CD4-positive, alpha-beta T cell treated with Interferon gamma for 1 hour (primary cell): ENCODE results near the gene WFDC12.

Experiments
- DNase-seq: peaks from one replicate; pipeline ENCODE4 v3.0.0-alpha.2; 2020

WFDC12 gene

DNA sequence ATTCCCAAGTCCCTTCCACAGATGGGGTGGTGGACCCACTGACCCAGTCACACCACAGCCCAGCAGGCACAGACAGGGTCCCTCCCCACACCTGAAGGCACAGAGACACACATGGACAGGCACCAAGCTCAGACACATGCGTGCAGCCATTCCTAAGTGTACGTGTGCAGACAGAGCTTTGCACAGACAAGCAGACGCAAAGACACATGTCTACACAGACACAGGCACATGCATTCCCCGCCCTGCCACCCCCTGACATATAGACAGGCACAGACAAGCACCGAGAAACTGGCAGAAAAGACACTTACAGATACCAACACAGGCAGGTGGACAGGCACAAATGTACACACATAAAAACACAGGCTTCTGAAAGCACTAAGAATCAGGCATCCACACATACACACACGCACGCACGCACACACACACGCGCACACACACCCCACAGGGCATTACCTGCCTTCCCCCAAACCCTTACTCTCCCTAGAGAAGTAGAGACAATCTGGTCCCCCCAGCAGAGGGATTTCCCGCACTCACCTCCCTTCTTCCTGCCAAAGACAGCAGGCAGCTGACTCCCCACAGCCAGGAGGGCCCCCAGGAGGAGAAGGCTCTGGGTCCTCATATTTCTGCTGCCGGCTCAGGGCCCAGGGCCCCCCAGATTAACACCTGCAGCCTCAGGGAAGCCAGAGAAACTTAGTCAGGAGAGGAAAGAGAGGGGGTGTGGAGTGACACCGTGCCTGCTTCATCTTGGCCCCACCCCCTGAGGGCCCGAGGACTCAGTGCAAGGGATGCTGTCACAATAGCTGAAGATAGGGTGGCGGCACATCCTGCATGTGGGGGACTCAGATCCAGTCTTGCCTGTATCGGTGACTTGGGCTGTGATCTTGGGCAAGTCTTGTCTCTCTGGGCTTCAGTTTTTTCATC, 9.5 kb downstream of the WFDC12 start, which contains the start of gene WFDC5:
Gene WFDC5 (minus strand): TSS at position 710 of the 921 bp plus-strand sequence. CDS start 91 bp downstream, at position 619.
- no peak for DNase-seq

DNA sequence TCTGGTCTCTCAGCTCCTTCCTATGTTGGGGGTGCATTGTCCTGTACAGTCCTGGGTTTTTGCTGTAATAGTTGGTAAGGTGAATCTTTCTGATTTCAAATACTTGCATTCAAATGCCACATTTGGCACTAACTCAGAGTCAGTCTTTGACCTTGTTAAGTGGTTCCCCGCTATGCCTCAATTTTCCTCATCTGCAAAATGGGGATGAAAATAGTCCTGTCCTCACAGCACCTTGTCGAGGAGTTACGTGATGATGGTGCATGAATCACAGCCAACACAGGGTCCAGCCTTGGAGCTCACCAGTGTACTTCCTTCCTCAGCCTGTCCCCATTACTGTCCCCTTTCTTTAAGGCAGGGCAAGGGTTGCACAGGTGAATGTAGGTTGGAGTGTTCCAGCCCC, 10.4 kb downstream of the WFDC12 start:
- no peak for DNase-seq

DNA sequence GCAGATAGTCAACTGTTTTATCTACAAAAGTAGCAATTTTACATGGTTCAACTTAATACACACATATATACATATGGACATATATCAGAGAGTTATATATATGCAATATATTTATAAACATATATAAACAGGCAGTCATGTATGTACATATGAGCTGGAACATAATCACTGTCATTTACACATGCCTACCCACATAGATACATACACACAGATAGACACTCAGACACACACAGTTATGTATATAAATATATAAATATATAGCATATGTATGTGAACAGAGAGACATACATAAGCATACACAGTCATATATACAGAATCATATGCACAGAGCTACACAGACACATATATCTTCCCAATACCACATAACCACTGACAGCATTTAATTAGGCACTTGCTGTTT, 11.5 kb downstream of the WFDC12 start:
- no peak for DNase-seq

DNA sequence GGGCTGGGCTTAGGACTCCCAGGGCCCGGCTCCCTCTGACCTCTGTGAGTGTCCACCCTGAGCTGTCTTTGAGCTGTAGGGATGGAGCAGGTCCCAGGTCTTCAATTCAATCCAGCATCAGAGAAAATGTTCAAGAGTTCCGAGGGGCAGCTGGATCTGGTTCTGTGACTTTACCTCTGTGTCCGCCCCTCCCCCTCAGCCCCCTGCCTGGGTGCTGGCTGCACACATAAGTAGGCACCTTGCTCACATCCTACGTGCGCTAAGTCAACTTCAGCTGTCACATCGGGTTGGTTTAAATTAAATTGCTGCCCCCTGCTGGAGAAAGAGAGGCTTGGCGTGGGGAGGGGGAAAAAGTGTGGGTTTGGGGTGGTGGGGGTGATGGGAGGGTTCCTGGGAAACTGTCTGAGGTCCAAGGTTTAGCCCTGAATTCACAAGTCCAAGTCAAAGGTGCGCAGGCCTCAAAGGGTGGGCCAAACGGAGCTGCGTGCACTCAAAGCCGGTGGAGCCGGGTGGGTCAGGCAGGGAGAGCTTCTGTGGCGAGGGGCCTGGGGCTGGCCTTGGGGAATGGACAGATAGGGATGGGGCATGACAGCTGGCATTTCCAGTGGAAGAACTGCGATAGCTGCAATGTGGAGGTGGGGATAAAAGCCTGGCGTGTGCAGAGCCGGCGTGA, 12.3 kb downstream of the WFDC12 start:
- no peak for DNase-seq

GRCh38 chr20:45111285-45111684, 13.0 kb downstream of the WFDC12 start:
- DNase-seq = no peak

- DNase-seq = no peak
These were observed 14.0 kb downstream of the WFDC12 start for GRCh38 chr20:45110301-45110700.

DNA sequence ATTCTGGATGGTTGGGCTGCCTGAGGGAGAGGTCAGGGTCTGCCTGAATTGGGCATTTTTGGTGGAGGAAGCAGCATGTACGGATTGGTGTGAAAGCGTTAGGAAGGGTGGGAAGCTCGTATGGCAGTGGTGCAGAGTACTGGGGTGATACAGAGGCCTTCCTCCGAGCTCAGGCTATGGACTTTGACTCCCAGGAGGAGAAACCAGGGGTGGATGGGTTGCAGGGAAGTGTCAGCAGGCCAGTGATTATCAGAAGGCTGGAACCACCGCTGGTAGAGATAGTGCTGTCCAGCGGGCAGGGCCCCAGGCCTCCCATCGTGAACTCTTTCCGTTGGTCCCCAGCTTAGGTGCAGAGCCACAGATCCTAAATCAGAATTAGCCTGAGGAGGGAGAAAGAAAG, 14.6 kb downstream of the WFDC12 start:
- no peak for DNase-seq

GRCh38 chr20:45105317-45105716, 18.9 kb downstream of the WFDC12 start:
- DNase-seq = no peak

GRCh38 chr20:45104786-45105185, 19.5 kb downstream of the WFDC12 start:
- no peak for DNase-seq

DNA sequence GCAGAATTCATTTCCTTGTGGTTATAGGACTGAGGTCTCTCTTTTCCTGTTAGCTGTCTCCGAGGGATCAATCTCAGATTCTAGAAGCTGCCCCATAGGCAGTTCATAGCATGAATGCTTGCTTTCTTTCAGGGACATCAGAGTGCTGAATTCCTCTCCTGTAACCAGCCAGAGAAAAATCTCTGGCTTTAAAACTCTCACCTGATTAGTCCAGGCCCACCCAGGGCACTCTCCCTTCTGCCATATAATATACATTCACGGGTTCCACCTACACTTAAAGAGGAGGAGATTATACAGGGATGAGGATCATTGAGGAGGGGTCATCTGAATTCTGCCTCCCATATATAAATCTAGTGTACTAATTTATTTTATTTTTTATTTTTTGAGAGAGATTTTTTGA, 21.2 kb downstream of the WFDC12 start:
- no peak for DNase-seq

DNA sequence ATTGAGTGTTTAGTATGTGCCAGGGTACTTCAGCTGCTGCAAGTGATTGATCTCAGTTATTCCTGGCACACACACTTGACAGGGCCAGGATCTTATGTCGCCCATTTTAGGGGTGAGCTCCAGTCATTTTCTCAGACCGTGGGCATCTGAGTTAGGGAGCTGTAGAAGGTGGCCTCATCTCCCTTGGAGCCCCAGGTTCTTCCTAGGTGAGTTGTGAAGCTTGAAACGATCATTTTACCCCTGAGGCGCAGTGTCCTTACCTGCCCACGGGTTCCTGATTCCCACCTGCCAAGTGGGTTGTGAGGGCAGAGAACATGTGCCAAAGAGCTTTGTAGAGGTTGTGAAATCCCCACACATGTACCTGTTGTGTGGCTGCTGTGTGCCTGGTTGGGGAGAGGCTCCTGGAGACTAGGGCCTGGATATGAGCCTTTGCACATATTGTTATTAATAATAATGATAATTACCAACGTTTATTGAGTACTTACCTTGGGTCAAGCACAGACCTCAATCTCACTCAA, 22.9 kb downstream of the WFDC12 start:
- DNase-seq = no peak

DNA sequence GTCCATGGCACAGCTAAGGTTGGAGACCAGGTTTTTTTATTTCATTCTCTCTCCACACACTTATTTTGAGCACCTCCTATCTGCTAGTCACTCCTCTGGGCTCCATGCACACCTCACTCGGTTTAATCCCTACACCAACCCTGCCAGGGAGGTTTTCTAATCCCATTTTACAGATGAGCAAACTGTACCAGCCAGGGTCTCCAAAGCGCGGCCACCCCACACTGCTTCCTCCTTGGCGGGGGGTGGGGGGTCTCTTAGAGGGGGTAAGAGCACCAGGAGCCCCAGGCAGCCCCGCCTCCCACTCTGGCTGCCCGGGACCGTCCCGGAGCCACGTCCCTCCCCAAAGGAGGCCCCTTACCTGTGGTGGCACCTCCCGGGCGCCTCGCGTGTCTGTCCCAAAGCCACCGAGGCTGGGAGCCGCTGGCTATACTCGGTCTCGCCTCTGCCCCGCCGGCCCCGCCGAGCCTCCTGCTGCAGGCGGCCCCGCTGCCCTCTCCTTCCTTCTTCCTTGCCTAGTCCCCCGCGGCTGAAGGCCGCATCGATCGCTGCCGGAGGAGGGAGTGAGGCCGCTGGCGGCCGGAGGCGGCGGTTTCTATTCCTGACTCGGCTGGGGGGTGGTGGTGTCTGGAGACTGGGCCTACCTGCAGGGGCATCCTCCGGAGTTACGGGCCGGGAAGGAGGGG, 23.6 kb downstream of the WFDC12 start, which contains the start of gene KCNS1:
Gene KCNS1 (minus strand): TSS at position 565 of the 683 bp plus-strand sequence. CDS start 1,891 bp downstream, outside the sequence.
- no peak for DNase-seq

- no peak for DNase-seq
These were observed 26.0 kb downstream of the WFDC12 start for GRCh38 chr20:45098103-45098773.

DNA sequence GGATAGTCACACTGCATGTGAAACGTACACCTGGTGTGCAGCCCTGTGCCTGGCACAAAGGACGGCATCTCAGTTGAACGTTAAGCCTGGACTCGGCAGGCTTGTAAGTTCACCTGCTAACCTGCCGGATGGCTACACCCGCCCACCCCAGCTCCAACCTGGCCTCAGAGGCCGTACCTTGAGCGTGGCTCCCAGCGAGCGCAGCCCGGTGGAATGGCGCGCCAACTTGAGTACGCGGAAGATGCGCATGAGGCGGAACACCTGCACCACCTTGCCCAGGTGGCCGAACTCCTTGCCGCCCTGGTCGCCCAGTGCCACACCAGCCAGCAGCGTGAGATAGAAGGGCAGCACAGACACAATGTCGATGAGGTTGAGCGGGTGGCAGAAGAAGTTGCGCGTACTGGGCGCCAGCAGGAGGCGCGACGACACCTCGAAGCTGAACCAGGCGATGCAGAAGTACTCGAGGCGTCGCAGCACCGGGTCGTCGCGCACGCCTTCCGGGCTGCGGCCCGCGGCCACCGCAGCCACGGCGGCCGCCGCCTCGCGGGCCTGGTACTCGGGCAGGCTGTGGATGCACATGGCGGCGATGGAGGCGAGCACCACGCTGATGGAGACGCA, 26.7 kb downstream of the WFDC12 start:
- peak; percentile 29 for DNase-seq

DNA sequence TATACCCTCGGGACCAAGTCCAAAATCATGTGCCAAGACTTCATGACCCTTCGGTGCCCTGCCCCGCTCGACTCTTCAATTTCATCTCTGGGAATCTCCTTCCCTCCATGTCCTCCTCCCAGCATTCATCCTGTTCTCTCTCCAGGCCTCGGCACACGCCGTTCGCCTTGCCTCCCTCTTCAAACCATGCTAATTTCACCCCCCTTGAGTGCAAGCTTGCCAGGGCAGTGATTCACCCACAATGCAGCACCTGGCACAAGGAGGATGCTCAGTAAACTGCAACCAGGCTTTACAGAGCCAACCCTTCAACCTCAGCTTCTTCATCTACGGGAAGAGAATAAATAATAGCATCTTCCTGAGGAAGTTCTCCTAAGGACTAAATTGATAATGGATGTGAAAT, 27.5 kb downstream of the WFDC12 start:
- no peak for DNase-seq

DNA sequence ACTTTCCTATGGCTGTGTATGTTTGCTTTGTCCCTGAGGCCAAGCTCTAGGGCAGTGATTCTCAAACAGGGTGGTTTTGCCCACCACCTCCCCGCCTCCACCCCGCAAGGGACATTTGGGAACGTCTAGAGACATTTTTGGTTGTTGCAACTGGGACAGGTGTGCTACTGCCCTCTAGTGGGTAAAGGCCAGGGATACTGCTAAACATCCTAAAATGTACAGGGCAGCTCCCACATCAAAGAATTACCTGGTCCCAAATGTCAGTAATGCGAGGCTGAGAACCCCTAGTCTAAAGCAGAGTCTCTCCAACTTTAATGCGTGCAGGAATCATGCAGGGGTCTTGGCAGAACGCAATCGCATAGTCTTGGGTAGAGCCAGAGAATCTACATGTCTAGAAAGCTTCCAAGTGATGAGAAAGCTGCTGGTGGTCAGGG, 28.4 kb downstream of the WFDC12 start:
- DNase-seq = peak; percentile 43

DNA sequence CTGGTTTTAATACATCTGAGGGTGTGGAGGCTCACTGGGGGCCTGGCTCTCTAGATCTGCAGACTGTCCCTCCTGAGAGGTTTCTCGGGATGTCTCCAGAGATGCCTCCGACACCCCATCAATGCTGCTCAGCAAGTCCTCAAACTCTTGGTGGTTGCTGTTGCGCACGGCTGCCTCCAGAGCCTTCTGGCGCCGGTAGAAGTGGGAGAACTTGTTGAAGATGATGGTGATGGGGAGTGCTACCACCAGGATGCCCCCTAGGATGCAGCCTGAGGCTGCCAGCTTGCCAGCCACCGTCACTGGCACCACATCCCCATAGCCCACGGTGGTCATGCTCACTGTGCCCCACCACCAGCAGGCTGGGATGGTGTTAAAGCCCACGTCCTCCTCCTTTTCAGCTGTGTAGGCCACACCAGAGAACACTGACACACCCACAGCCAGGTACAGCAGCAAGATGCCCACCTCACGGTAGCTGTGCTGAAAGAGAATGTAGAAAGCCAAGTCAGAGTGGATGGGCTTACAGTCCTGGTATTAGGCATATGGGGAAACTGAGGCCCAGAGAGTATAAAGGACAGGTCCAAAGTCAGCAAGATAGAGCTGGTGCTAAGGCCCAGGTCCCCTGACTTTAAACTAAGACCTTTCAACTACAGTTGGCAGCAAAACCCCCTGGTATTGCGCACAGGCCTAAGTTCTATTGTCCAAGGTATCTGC, 29.2 kb downstream of the WFDC12 start:
- no peak for DNase-seq

- no peak for DNase-seq
These were observed 30.1 kb downstream of the WFDC12 start for GRCh38 chr20:45094201-45094600.

GRCh38 chr20:45092898-45093297, 31.4 kb downstream of the WFDC12 start:
- DNase-seq = no peak

DNA sequence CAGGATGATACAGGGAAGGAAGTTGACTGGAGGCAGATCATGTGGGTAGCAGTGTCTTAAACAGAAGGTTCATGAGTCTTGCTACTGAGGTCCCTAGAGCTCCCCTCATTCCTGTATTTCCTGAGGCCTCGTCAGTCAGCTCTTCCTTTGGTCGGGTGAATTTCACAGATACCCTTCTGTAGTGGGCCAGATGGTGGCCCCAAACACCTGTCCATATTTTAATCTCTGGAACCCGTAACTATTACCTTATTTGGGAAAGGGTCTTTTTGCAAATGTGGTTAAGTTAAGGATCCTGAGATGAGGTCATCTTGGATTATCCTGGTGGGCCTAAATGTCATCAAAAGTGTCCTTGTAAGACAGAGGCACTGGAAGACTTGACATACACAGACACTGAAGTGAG, 32.9 kb downstream of the WFDC12 start:
- no peak for DNase-seq

- DNase-seq = no peak
These were observed 33.8 kb downstream of the WFDC12 start for GRCh38 chr20:45090481-45090880.
